IPS-NIHi7 (cell line): ENCODE results near the gene PNMA8B.
A peak's percentile ranks its signal among the peaks of the same experiment; 100 is the strongest.
"Not testable (repeated sequence)": the region's sequence is repeated elsewhere in the genome, so short reads cannot be mapped to it uniquely, and the experiment has no call there.

Source experiments
- DNase-seq: peaks from one replicate; pipeline ENCODE4 v3.0.0; 2012; ENCODE audit warnings: mixed read lengths; ENCODE audit errors: extremely low spot score

PNMA8B gene

GRCh38 chr19:46513461-46514236 is 18.0 kb upstream of the PNMA8B start:
- peak; percentile 93 for DNase-seq

GRCh38 chr19:46511237-46511636 is 15.6 kb upstream of the PNMA8B start:
- no peak for DNase-seq

GRCh38 chr19:46508206-46508605 is 12.5 kb upstream of the PNMA8B start:
- no peak for DNase-seq

GRCh38 chr19:46503848-46504453 is 8.3 kb upstream of the PNMA8B start:
- DNase-seq: no peak

GRCh38 chr19:46502891-46503290 is 7.2 kb upstream of the PNMA8B start:
- no peak for DNase-seq

GRCh38 chr19:46499692-46500091 is 4.0 kb upstream of the PNMA8B start:
- no peak for DNase-seq

GRCh38 chr19:46497773-46498172 is 2.1 kb upstream of the PNMA8B start:
- DNase-seq: no peak

- not testable (repeated sequence) for DNase-seq
Measured at GRCh38 chr19:46496886-46497285, 1.2 kb upstream of the PNMA8B start.

- DNase-seq: no peak
Measured at GRCh38 chr19:46496304-46496703, 637 bp upstream of the PNMA8B start.

- no peak for DNase-seq
Measured at GRCh38 chr19:46494941-46495785, 504 bp downstream of the PNMA8B start.

GRCh38 chr19:46494146-46494940 is 1.3 kb downstream of the PNMA8B start:
- DNase-seq: no peak

- no peak for DNase-seq
Measured at GRCh38 chr19:46493236-46494145, 2.2 kb downstream of the PNMA8B start.

- no peak for DNase-seq
Measured at GRCh38 chr19:46492841-46493235, 2.8 kb downstream of the PNMA8B start.

- no peak for DNase-seq
Measured at GRCh38 chr19:46491975-46492682, 3.5 kb downstream of the PNMA8B start.

GRCh38 chr19:46490774-46491173 is 4.9 kb downstream of the PNMA8B start:
- no peak for DNase-seq

GRCh38 chr19:46489445-46490272 is 6.0 kb downstream of the PNMA8B start:
- DNase-seq: peak; percentile 25

GRCh38 chr19:46488551-46488950 is 7.1 kb downstream of the PNMA8B start:
- no peak for DNase-seq

- peak; percentile 84 for DNase-seq
Measured at GRCh38 chr19:46487802-46488445, 7.7 kb downstream of the PNMA8B start.
